Right atrium auricular region (tissue), 2 donors: Measurements from ENCODE around the gene PKLR. TPM values are rescaled to one million over a fixed set of nuclear protein-coding genes. Genes with fewer than 3 reads are reported as not detected.

Experiments
- DNase-seq: peaks from one replicate; pipeline ENCODE4 v3.0.0-alpha.2; 2019; ENCODE audit warnings: low spot score
- H3K27ac ChIP-seq, 2 donors: fragments of 200-600 bp; sonication (generic); 1 replicate in 1 of 2; 2 replicates in 1 of 2; pipeline ENCODE4 v1.5.1; 2016 to 2019
- H3K27me3 ChIP-seq, 2 donors: fragments of 200-600 bp; sonication (generic); one replicate each; pipeline versions ENCODE4 v1.5.1 to v1.6.0; 2017 to 2019
- H3K36me3 ChIP-seq: fragments of 200-600 bp; sonication (generic); one replicate; pipeline ENCODE4 v1.5.1; 2016
- H3K4me1 ChIP-seq, 2 donors: fragments of 200-600 bp; sonication (generic); one replicate each; pipeline versions ENCODE4 v1.5.1 to v1.6.0; 2017 to 2019
- H3K4me3 ChIP-seq, 2 donors: fragments of 200-600 bp; sonication (generic); 1 replicate in 1 of 2; 2 replicates in 1 of 2; pipeline ENCODE4 v1.5.1; 2017 to 2019; ENCODE audit warnings: mild to moderate bottlenecking in 1 of 2, moderate library complexity in 1 of 2
- H3K9me3 ChIP-seq, 2 donors: fragments of 200-600 bp; sonication (generic); one replicate each; pipeline ENCODE4 v1.5.1; 2019
- CTCF ChIP-seq, 2 donors: fragments of 200-600 bp; sonication (generic); IDR thresholded peaks; one replicate each; pipeline ENCODE4 v1.5.1; 2019; ENCODE audit warnings: antibody characterized with exemption in 2 of 2
- total RNA-seq, 2 donors: library from RNA; depleted of rRNA; stranded (reverse); fragments of >200 nt; gene quantifications; one replicate each; pipeline ENCODE4 v1.1.0, GENCODE V29; 2016

The PKLR gene
- total RNA-seq, 2 donors from 2014 or later, result not detected

- Histone ChIP-seq H3K36me3 (no peaks in the 10 kb centered on the region), H3K9me3 (no peaks in the 10 kb centered on the region), H3K4me1 (peaks cover 0 to 22% of the 10 kb centered on the region in 2 donors), H3K27ac (no peak overlapping the region), H3K27me3 (no peaks in the 10 kb centered on the region), H3K4me3 (no peak overlapping the region)
- no peak for TF ChIP-seq CTCF (IDR thresholded peaks at IDR 0.05)
- DNase-seq, result no peak
Observed at GRCh38 chr1:155278689-155279160, 22.5 kb downstream of the PKLR start.

DNA sequence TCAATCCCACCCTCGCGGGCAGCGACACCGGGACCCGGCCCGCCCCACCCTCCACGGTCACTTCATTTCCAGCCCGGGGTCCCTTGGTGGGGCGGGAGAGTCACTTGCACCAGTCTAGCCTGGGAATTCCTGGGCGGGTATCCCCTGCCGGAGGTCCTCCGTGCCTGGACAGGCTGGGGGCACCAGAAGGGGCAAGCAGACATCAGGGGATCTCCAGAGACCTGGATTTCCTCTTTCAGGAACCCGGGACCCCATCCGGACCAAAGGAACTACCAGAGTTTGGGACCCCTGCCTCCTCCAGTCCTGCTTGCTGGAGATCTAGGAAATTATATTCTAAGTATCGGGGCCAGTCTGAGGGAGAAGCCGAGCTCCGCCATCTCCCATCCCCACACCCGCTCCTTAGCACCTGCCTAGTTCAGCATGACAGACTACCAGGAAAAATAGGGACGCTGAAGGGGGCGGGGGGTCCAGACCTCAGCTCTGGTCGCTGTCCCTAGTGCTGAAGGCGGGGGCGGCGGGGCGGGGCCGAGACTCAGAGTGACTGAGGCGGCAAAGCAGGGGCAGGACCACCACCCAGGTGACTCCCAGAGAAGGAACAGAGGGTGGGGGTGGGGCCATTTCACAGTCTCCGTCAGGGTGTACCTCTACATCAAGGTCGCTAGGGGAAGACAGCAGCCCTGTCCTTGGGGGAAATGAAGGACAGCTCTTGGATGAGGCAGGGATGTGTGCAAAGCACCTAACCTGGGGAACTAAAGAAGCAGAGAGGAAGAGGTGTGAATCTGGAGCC, 23.1 kb downstream of the PKLR start:
- Histone ChIP-seq H3K27ac (peak overlapping the region; percentile 63 to 79), H3K27me3 (no peaks in the 10 kb centered on the region), H3K4me3 (peak overlapping the region; percentile 61 to 80), H3K4me1 (peaks cover 0 to 24% of the 10 kb centered on the region in 2 donors), H3K9me3 (no peaks in the 10 kb centered on the region), H3K36me3 (no peaks in the 10 kb centered on the region)
- no peak for DNase-seq
- no peak for TF ChIP-seq CTCF (IDR thresholded peaks at IDR 0.05)

- Histone ChIP-seq H3K9me3 (no peaks in the 10 kb centered on the region), H3K4me1 (peaks cover 0 to 28% of the 10 kb centered on the region in 2 donors), H3K4me3 (peak within 1 kb of the TSS; percentile 61 to 80), H3K27ac (peak within 1 kb of the TSS; percentile 63 to 79), H3K36me3 (no peaks in the 10 kb centered on the region), H3K27me3 (no peaks in the 10 kb centered on the region)
- peak; percentile 72 to 88 for TF ChIP-seq CTCF (IDR thresholded peaks at IDR 0.05)
- DNase-seq, result peak; percentile 97
Observed at GRCh38 chr1:155277070-155277901, 24.0 kb downstream of the PKLR start, which contains the start of gene HCN3. Gene HCN3 (plus strand): TSS chr1:155277463. CDS start chr1:155277591, 128 bp downstream.

- no peak for TF ChIP-seq CTCF (IDR thresholded peaks at IDR 0.05)
- Histone ChIP-seq H3K9me3 (no peaks in the 10 kb centered on the region), H3K27me3 (no peaks in the 10 kb centered on the region), H3K4me1 (peaks cover 0 to 44% of the 10 kb centered on the region in 2 donors), H3K36me3 (peaks cover 24% of the 10 kb centered on the region), H3K27ac (peak within 1 kb of the TSS; percentile 96 to 99), H3K4me3 (peak within 1 kb of the TSS; percentile 77 to 94)
- DNase-seq, result peak; percentile 94
Observed at GRCh38 chr1:155273343-155274245, 27.6 kb downstream of the PKLR start, which contains the start of gene CLK2. Gene CLK2 (minus strand): TSS chr1:155273504. CDS start chr1:155270977, 2,527 bp downstream.
